Epidermal melanocyte (primary cell): ENCODE results near the gene PFKL.

Experiments used
- DNase-seq: peaks from one replicate; pipeline ENCODE4 v3.0.0; 2011; ENCODE audit warnings: low spot score; ENCODE audit not compliant: insufficient read length

PFKL gene

GRCh38 chr21:44312716-44313115 lies 12.9 kb downstream of the PFKL start:
- no peak for DNase-seq

GRCh38 chr21:44313451-44313850 lies 13.6 kb downstream of the PFKL start:
- DNase-seq, result no peak

GRCh38 chr21:44314128-44314527 lies 14.3 kb downstream of the PFKL start:
- DNase-seq, result no peak

- DNase-seq, result no peak
Observed at GRCh38 chr21:44314561-44314960, 14.7 kb downstream of the PFKL start.

- no peak for DNase-seq
Observed at GRCh38 chr21:44315691-44316203, 15.9 kb downstream of the PFKL start.

- DNase-seq, result no peak
Observed at GRCh38 chr21:44316277-44316900, 16.5 kb downstream of the PFKL start.

- DNase-seq, result no peak
Observed at GRCh38 chr21:44317241-44317782, 17.5 kb downstream of the PFKL start.

- DNase-seq, result no peak
Observed at GRCh38 chr21:44317871-44318270, 18.0 kb downstream of the PFKL start.

GRCh38 chr21:44318489-44319285 lies 18.8 kb downstream of the PFKL start:
- no peak for DNase-seq

- no peak for DNase-seq
Observed at GRCh38 chr21:44319407-44320065, 19.7 kb downstream of the PFKL start.

- no peak for DNase-seq
Observed at GRCh38 chr21:44320847-44321246, 21.0 kb downstream of the PFKL start.

- DNase-seq, result no peak
Observed at GRCh38 chr21:44321846-44322450, 22.1 kb downstream of the PFKL start.

GRCh38 chr21:44322621-44323325 lies 22.9 kb downstream of the PFKL start:
- no peak for DNase-seq

- no peak for DNase-seq
Observed at GRCh38 chr21:44323591-44323990, 23.7 kb downstream of the PFKL start.

GRCh38 chr21:44324106-44324853 lies 24.4 kb downstream of the PFKL start:
- no peak for DNase-seq

GRCh38 chr21:44324854-44325107 lies 24.9 kb downstream of the PFKL start:
- DNase-seq, result no peak

GRCh38 chr21:44325386-44326271 lies 25.8 kb downstream of the PFKL start:
- DNase-seq, result no peak

GRCh38 chr21:44326272-44326647 lies 26.4 kb downstream of the PFKL start:
- DNase-seq, result no peak
